HG02763 (cell line): ENCODE results near the gene ITGA11.

Experiments
- ATAC-seq: cut with Tn5 transposase; IDR thresholded peaks from one replicate; pipeline ENCODE4 v1.9.1; 2021; ENCODE audit warnings: mild to moderate bottlenecking, moderate library complexity; ENCODE audit not compliant: unreplicated experiment

The ITGA11 gene

GRCh38 chr15:68252925-68253534 is 178.9 kb downstream of the ITGA11 start:
- ATAC-seq = no peak

- ATAC-seq = no peak
Observed at GRCh38 chr15:68249058-68249713, 182.8 kb downstream of the ITGA11 start.
